HG02852 (cell line): ENCODE results near the gene SOCS2.

Experiments
- ATAC-seq: cut with Tn5 transposase; IDR thresholded peaks from one replicate; pipeline ENCODE4 v1.9.1; 2021; ENCODE audit warnings: mild to moderate bottlenecking, moderate library complexity; ENCODE audit not compliant: unreplicated experiment

SOCS2 gene

GRCh38 chr12:93565760-93566159 is 6.7 kb upstream of the SOCS2 start:
- ATAC-seq: no peak

GRCh38 chr12:93567174-93567573 is 5.3 kb upstream of the SOCS2 start:
- ATAC-seq: no peak

GRCh38 chr12:93568091-93568490 is 4.4 kb upstream of the SOCS2 start:
- ATAC-seq: no peak

GRCh38 chr12:93569301-93569655 is 3.2 kb upstream of the SOCS2 start:
- no peak for ATAC-seq

- ATAC-seq: peak; percentile 46
These were observed 2.6 kb upstream of the SOCS2 start for GRCh38 chr12:93569656-93570551.

- ATAC-seq: peak; percentile 58
These were observed 1.7 kb upstream of the SOCS2 start for GRCh38 chr12:93570552-93571364.

- ATAC-seq: peak; percentile 27
These were observed 1.0 kb upstream of the SOCS2 start for GRCh38 chr12:93571365-93571924.

GRCh38 chr12:93572712-93573551 is 457 bp downstream of the SOCS2 start:
- no peak for ATAC-seq

- ATAC-seq: no peak
These were observed 1.2 kb downstream of the SOCS2 start for GRCh38 chr12:93573552-93574223.

GRCh38 chr12:93577222-93577621 is 4.7 kb downstream of the SOCS2 start:
- ATAC-seq: no peak

- no peak for ATAC-seq
These were observed 5.7 kb downstream of the SOCS2 start for GRCh38 chr12:93578221-93578620.

- no peak for ATAC-seq
These were observed 8.2 kb downstream of the SOCS2 start for GRCh38 chr12:93580682-93581081.

- ATAC-seq: no peak
These were observed 8.9 kb downstream of the SOCS2 start for GRCh38 chr12:93581370-93581769.

GRCh38 chr12:93582351-93582750 is 9.9 kb downstream of the SOCS2 start:
- no peak for ATAC-seq

GRCh38 chr12:93583627-93584392 is 11.3 kb downstream of the SOCS2 start:
- no peak for ATAC-seq

GRCh38 chr12:93585247-93585646 is 12.8 kb downstream of the SOCS2 start:
- ATAC-seq: no peak

- no peak for ATAC-seq
These were observed 15.1 kb downstream of the SOCS2 start for GRCh38 chr12:93587611-93588010.

GRCh38 chr12:93589081-93589480 is 16.6 kb downstream of the SOCS2 start:
- no peak for ATAC-seq

GRCh38 chr12:93591137-93591868 is 18.8 kb downstream of the SOCS2 start:
- peak; percentile 94 for ATAC-seq
